ENCODE results near the gene KIF25. TPM values are rescaled to one million over a fixed set of nuclear protein-coding genes. Genes with fewer than 3 reads are reported as not detected.
"Not testable (repeated sequence)": the region's sequence is repeated elsewhere in the genome, so short reads cannot be mapped to it uniquely, and the experiment has no call there.

KIF25 gene
- total RNA-seq, 1 donor from 2014 or later: not detected

DNA sequence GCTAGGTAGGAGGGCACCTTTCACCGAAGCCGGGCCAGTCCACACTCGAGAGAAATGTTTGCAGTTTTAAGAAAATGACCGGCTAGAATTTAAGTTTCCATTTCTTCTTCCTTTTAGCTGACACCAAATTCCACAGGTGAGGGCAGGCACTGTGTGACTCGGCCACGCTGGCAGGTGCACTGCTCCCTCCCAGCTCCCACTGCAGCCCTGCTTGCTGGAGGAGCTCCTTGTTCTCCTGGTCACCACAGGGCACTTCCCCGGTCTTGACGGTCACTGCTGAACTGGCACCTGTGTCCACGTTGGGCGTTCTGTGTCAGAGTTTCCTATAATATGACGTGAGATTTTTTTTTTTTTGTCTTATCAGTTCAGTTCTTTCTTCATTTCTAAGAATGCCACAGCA is 3.6 kb upstream of the KIF25 start:
- intact Hi-C loops (cut with micrococcal nuclease): no loop called here

DNA sequence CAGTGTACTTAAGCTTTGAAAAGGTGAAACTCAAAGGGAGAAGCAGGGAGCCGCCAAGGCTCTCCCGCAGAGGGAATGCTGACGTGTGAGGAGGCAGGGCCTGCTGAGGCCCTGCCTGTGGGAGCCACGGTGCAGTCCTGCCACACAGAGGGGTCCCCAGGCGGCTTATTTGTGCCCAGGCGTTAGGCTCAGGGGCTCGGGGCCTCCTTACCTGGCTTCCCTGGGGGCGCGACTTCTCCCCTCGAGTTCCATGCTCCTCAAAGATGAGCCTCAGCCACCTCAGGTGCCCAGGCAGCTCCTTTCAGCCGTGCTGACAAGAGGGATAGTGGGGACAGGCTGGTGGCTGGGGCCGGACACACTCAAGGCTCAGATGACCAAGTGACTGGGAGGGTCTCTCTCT is 2.2 kb upstream of the KIF25 start:
- intact Hi-C loops (cut with micrococcal nuclease): no loop called here

DNA sequence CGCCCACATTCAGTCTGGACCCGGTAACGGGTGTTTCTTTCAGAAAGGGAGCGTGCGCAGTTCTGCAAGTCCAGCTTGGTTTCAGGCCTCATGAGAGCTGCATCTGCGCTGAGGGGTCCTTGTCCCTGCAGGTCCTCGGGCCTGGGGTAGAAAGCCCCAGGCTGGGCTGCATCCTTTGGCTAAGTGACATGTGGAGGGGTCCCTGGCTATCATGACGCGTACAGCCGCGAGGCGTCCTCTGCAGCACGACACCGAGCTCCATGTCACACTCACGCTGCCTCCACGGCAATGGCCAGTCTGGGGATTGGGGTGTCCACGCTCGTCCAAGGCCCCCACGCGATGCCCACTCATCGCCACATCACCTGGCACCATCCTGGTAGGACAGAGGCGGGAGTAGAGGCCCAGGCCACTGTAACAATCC is 1.7 kb upstream of the KIF25 start:
- intact Hi-C loops (cut with micrococcal nuclease): no loop called here

DNA sequence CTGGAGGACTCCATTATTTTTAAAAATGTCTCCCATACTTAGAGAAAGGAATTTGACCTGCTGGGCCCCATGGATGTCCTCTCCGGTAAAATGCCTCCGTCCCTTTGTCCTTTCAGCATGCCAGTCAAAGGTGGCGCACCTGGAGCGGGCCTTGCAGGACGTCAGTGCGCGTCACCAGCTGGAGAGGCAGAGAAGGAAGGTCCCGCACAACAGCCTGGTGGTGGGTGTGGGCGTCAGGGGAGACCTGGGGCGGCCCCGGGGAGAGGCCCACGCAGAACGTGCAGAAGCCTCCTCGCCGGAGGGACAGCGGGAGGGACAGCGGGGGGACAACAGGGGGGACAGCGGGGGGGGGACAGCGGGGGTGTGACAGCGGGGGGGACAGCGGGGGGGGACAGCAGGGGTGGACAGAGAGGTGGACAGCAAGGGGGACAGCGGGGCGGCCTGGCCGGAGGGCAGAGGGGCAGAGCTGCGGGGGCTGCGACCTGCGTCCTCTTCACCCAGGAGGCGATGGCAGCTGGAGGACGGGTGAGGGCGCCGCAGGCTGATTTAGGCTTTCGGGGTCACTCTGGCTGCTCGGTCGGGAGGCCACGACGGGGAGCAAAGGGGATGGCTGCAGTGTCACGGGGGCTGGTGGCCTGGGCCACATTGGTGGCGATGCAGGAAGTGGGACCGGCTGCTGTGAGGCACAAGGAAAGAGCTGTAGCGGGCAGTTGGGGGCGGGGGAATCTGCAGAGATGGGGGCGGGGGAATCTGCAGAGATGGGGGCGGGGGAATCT is 859 bp upstream of the KIF25 start:
- intact Hi-C loops (cut with micrococcal nuclease): no loop called here

DNA sequence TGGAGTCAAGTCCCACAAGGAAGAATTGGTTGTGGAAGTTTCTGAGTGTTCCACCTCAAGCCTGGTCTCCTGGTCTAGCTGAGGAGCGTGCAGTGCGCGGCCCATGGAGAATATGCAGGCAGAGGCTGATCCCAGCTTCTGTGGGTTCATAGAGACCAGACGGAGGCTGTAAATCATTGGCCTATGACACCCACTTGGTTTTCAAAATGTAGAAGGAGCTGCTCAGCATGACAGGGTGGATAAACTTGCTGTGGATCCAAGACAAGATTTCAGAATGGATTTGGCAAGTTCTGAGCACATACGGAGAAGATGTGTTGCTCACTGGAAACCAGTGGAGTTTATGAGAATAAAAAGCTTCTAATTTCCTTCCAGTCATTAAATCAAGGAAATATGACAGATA is 744 bp downstream of the KIF25 start:
- intact Hi-C loops (cut with micrococcal nuclease): no loop called here

DNA sequence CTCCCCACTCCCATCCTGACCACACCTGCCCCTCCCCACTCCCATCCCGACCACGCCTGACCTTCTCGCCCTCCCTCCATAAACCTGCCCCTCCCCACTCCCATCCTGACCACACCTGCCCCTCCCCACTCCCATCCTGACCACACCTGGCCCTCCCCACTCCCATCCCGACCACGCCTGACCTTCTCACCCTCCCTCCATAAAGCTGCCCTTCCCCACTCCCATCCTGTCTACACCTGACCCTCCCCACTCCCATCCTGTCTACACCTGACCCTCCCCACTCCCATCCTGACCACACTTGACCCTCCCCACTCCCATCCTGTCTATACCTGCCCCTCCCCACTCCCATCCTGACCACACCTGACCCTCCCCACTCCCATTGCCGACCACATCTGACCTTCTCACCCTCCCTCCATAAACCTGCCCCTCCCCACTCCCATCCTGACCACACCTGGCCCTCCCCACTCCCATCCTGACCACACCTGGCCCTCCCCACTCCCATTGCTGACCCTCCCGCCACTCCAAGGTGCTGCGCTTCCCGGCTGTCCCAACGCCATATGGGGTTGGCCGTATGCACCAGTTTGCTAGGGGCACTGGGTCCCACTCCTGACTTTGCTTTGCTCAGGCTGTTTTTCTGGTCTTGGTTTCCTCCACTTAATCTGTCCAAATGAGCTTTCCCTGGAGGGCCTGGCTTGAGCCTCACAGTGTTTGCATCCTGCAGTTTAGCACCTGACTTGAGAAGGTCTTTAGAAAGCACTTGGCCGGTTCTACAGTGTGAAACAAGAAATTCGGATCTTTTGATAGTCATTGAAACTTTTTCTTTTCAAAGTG is 2.9 kb downstream of the KIF25 start:
- intact Hi-C loops (cut with micrococcal nuclease): no loop called here

DNA sequence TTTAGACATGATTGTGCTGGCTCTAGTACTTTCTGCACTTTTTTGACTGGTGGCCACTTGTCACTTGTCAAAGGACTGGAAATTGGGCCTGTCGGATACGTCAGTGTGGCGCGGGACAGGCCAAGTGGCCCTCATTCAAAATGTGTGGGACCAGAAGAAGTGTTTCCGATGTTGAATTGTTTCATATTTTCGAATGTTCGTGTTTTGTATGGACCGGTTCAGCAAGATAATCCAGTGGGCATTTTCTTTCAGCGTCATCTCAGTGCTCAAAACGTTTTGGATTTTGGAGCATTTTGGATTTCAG is 3.5 kb downstream of the KIF25 start:
- intact Hi-C loops (cut with micrococcal nuclease): no loop called here

DNA sequence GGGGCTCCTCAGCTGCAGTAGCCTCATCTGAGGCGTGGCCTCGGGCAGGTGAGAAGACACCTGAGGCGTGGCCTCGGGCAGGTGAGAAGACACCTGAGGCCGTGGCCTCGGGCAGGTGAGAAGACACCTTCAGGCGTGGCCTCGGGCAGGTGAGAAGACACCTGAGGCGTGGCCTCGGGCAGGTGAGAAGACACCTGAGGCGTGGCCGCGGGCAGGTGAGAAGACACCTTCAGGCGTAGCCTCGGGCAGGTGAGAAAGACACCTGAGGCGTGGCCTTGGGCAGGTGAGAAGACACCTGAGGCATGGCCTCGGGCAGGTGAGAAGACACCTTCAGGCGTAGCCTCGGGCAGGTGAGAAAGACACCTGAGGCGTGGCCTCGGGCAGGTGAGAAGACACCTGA is 4.0 kb downstream of the KIF25 start:
- intact Hi-C loops (cut with micrococcal nuclease): not testable (repeated sequence)

DNA sequence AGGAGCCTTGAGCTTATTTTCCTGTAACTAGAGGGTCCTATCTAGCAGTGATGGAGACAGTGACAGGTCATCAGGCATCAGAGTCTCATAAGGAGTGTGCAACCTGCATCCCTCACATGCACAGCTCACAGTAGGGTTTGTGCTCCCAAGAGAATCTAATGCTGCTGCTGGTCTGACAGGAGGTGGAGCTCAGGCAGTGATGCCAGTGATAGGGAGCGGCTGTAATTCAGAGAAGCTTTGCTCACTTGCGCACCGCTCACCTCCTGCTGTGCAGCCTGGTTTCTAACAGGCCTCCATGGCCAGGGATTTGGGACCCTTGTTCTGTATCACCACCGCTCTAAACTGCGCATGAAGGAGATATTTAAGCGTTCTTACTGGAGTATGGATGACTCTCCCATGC is 5.3 kb downstream of the KIF25 start:
- intact Hi-C loops (cut with micrococcal nuclease): no loop called here

DNA sequence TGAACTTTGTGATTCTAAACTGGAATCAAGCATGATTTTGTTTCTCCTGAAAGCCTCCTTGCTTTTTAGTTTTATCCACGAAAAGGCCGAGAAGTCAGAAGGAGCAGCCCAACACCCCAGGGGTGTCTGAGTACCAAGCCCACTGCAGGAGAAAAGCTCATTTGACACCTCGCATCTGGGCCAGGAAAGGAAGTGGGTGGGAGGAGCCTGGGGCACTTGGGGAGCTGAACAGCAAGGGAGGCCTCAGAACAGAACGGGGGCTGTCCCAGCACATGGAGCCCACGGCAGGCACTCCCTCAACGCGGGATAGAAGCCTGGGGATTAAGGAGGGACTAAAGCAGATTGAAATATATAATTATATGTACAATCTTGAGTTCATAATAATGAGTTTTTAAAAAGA is 6.6 kb downstream of the KIF25 start:
- intact Hi-C loops (cut with micrococcal nuclease): no loop called here

DNA sequence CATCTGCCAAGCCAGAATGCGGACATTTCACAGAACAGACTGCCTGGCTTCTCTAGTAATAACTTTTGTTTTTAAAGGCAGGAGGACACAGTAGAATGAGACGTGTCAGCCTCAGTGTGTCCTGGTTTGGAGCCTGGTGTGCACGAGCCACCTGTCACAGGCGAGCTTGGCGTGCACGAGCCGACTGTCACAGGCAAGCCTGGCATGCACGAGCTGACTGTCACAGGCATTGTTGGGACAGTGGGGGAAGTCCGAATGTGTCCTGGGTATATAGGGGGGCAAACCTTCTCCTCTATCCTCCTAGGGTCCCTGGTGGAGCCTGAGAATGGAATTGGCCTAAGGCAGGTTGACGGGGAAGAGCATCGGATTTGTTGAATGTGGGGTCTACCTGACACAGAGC is 7.5 kb downstream of the KIF25 start:
- intact Hi-C loops (cut with micrococcal nuclease): no loop called here

DNA sequence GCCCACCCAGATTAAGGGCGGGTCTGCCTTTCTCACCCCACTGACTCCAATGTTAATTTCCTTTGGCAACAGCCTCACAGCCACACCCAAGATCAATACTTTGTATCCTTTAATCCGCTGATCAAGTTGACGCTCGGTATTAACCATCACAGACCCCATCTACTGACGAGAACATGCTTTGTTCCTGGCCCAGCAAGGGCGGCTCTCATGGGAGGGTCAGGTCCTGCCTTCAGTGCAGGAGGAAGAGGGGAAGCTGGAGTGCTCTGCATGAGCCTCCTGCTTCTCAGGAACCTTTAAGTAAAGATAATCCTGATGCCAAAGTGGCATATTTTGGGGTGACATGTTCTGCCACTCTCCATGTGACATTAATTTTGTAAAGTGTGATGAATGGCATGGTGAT is 8.3 kb downstream of the KIF25 start:
- intact Hi-C loops (cut with micrococcal nuclease): no loop called here

DNA sequence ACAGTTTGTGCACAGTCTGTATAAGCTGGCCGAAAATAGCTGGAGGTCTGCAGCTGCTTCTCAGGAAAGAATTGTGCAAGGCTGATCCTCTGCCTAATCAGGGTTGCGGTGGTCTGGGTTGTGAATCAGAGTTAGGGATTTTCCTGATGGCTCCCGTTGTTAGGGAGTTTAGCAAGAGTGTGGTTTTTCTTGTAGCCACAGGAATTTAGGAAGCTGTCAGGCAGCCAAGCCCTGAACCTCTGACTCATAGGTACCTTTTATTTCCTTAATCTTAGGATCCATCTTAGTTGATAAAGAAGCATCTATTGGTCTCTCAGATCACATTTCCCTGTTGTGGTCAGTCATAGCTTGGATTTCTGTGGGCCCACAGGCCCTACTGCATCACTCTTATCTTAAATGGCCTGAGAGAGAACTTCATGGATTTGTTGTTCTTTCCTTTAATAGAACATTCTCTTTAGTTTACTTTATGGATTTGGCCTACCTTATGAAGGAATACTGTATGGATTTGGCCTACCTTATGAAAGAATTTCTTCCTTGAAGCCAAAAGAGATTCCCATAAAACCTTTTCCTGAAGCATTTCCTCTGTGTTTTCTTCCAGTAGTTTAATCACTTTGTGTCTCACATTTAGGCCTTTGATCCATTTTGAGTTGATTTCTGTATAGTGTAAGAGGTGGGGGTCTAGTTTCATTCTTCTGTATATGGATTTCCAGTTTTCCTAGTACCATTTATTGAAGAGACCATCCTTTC is 10.3 kb downstream of the KIF25 start:
- intact Hi-C loops (cut with micrococcal nuclease): no loop called here

DNA sequence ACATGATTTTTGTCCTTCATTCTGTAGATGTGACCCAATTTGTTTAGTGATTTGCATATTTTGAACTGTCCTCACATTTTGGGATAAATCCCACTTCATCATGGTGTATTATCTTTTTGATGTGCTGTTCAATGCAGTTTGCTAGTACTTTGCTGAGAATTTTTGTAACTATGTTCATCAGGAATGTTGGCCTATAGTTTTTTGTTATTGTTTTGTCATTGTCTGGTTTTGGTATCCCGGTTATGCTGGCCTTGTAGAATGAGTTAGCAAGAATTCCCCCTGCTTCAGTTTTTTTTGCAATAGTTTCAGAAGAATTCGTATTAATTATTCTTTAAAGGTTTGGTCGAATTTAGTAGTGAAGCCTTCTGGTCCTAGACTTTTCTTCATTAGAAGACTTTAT is 11.9 kb downstream of the KIF25 start:
- intact Hi-C loops (cut with micrococcal nuclease): no loop called here

DNA sequence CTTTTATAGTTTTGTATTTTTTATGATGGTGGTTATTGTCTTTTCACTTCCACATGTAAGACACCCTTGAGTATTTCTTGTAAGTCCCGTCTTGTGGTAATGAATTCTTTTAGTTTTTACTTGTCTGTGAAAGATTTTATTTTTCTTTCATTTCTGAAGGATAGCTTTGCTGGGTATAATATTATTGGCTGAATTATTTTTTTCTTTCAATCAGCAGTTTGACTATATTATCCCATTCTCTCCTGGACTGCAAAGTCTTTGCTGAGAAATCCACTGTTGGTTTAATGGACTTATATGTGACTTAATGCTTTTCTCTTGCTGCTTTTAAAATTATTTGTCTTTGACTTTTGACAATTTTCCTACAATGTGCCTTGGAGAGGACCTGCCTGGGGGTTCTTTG is 13.8 kb downstream of the KIF25 start:
- intact Hi-C loops (cut with micrococcal nuclease): no loop called here

DNA sequence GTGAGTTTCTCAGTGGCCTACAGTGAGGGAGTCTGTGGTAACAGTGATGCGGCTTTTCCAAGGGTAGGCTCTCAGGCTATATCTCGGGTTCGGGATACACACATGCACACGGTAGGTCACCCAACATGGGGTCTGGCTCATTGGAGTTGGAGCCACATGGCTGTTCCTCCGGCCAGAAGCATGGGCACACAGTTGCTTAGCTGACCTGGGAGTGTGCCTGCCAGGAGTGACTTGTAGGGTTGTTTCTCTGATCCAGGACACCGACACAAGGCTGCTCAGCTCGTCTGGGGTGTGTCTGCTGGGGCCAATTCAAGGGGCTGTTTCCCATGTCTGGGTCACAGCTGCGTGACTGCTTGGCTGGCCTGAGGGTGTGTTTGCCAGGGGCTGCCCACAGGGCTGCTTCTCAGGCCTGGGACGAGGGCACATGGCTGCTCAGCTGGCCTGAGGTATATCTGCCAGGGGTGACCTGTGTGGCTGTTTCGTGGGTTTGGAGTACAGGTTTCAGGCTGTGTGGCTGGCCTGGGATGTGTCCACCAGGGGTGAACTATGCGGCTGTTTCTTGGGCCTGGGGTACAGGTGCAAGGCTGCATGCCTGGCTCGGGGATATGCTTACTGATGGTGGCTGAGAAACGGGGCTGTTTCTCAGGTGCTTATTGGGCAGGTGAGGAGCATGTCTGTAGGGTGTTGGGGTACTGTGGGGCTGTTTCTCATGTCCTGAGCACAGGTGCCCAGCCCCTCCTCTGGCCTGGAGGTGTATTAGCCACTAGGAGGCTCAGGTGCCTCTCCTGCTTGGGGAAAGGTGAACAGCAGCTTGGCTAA is 15.2 kb downstream of the KIF25 start:
- intact Hi-C loops (cut with micrococcal nuclease): no loop called here

DNA sequence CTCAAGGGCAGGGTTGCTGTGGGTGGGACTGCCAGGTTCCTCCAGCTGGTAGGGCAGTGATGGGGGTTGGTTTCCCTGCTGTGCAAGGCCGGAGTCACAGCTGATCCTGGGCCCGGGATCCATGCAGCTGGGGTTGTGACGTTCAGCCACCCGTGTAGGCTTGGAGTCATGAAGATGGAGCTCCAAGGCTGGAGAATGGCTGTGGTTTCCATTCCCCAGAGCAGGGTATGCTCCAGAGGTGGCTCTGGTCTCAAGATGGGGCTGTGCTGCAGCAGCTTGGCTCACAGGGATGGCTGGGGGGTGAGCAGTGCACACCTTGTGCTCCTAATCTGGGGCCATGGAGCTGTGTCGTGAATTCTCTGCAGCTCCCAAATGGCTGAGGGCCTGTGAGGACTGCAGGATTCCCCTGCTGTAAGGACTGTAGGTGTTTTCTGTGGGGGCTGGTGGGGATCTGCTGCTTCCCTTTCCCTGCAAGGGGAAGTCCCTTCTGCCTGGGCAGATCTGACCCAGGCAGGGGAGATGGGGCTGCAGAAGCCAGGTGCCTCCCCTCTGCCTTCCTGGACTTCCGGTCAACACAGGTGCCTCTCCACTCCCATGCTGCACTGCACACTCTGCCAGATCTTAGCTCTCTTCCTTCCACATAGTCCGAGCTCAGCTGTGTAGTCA is 15.9 kb downstream of the KIF25 start:
- intact Hi-C loops (cut with micrococcal nuclease): no loop called here

DNA sequence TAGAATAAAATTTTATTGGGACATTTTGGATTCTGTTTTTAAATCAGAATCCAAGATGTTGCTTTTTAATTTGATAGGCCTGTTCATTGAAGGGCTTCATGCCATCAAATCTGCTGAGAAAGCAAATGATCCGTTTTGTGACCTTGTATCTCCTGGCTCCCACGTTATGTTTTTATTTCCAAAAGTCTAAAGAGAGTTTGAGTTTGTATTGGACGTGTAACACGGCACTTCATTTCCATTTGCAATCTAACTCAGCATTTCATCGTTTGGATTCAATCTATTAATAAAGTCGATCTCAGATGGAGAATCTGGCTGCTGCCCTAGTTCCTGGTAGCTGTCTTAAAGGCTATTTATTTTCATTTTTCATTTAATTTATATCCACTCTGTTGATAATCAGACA is 17.0 kb downstream of the KIF25 start:
- intact Hi-C loops (cut with micrococcal nuclease): no loop called here

DNA sequence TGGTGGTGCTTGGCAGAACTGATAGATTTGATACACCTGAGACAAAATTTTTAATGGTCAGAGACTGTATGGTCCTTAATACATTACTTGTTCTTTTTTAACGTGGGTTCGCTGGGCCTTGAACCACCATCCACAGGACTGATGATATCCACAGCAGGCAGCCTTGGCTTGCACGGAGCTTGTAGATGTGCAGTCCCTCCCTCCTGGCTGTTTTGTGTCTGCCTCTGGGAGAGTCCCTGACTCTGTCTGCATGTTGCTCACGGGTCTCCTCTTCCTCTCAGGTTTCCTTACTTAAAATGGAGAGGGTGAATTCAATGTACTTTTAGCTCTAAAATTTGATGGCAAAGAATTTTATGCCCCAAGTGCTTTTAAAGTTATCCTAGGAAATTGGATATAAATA is 17.5 kb downstream of the KIF25 start:
- intact Hi-C loops (cut with micrococcal nuclease): no loop called here

DNA sequence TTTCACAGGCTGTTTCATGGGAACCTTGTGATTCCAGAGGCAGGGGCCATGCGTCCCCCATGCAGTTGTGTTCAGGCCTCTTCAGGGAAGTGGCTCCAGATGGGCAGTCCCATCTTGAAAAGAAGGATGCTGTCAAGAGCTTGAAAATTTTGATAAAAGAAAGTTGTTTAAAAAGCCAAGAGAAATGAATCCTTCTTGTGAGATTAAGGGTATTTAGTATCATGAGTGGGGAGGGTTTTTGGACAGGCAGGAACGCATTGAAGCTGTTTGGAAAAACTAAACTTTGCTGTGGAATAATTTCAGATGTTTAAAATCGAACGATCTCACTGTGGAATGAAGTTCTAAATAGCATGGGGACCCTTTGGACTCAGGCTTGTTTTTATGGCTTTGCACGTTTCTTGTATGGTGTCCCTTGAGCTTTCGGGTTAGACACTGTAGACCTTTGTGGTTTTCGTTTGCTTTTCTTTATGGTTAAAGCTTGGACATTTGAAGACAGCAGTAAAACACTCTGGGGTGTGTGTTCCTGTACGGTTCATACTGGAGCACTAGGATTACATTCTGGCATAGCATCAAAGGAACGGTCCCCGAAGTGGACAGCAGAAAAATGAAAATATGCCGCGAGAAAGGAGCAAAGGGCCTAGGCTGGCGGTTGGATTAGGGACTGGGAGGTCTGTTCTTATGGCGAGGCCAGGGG is 18.2 kb downstream of the KIF25 start:
- intact Hi-C loops (cut with micrococcal nuclease): no loop called here
